Measurements from ENCODE around the gene ROBO1. TPM values are rescaled to one million over a fixed set of nuclear protein-coding genes. Genes with fewer than 3 reads are reported as not detected.

The ROBO1 gene
- total and polyA plus RNA-seq, 2 of the 8 experiments (the other 6 are each of a cell fraction or from before 2014, with no cell fraction given): 51.4 to 91.0 TPM

DNA sequence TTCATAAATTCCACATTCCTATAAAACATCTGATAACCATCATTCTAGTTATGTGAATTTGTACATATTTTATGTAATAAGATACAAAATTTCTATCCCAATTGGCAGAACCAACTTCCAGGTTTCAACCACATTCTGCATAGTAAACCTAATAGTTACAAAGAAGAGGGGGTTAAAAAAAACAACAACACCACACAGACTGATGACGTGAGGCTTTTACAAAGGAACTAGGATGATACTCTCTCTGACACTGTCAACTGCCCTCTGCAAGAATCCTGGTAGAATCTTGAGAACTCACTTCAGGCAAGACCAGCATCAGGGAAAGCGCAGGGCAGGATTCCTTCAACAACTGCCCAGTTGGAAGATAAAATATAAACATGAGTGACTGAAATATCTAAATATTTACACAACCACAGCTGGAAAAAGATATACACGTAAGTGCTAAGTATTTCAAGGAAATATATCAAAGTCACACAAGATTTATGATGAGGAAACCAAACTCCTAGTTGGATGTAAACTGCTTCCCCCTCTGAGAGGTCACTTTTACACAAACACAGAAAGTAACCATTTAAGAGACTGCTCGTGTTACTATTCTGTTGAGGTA lies 816.4 kb downstream of the ROBO1 start:
- no peak overlapping the region for H4K5ac ChIP-seq (ENCODE audit: insufficient read length, low read depth, low read length)
- H2BK120ac ChIP-seq (replicated peaks; ENCODE audit: low read depth, low read length): no peak overlapping the region
- no peak overlapping the region for H3K23ac ChIP-seq (ENCODE audit: insufficient read length)
- CTCF ChIA-PET (ENCODE audit: partially characterized antibody): no interaction called here
- H3K14ac ChIP-seq (ENCODE audit: insufficient read length): no peak overlapping the region
- H4K8ac ChIP-seq (ENCODE audit: extremely low read depth, insufficient read depth, low read length): no peak overlapping the region
- H2AK5ac ChIP-seq (ENCODE audit: low read depth, low read length): no peak overlapping the region
- no peaks in the 10 kb centered on the region for H3K79me1 ChIP-seq (ENCODE audit: low read depth, low read length)
- WGBS, 2 experiments (ENCODE audit: extremely low coverage in 1 of 2, insufficient coverage in 1 of 2, insufficient read length in 1 of 2, insufficient replicate concordance in 2 of 2, low coverage in 1 of 2, low lambda C conversion rate in 2 of 2, missing lambda C conversion rate in 1 of 2): 87% methylated on average over 4 of the region's 4 CpGs; no CpG with 5 or more reads in 1 of the 2 experiments
- H2AFZ ChIP-seq (ENCODE audit: low read length): no peak overlapping the region
- H4K91ac ChIP-seq (replicated peaks; ENCODE audit: insufficient read length, low read length): no peak overlapping the region
- FAIRE-seq: no peak
- H3K56ac ChIP-seq (replicated peaks; ENCODE audit: insufficient read length, low read depth, low read length): no peak overlapping the region
- DNase-seq (ENCODE audit: low read depth in 1 of 2, low spot score in 2 of 2): no peak
- no peak overlapping the region for H3K18ac ChIP-seq (ENCODE audit: extremely low read depth, low read length)
- H2BK5ac ChIP-seq (ENCODE audit: low read depth, low read length): no peak overlapping the region
- no peaks in the 10 kb centered on the region for H4K20me1 ChIP-seq (replicated peaks in 1 of 2; ENCODE audit: control insufficient read depth in 1 of 2, insufficient read depth in 2 of 2, low read length in 2 of 2)
- H3K4me1 ChIP-seq (replicated peaks in 1 of 4; ENCODE audit: control insufficient read depth in 3 of 4, insufficient read depth in 4 of 4, low read length in 3 of 4): no peaks in the 10 kb centered on the region
- H3K27me3 ChIP-seq (replicated peaks in 1 of 4; ENCODE audit: control insufficient read depth in 3 of 4, extremely low read depth in 1 of 4, insufficient read depth in 3 of 4, low read length in 3 of 4): no peaks in the 10 kb centered on the region
- H3K9me3 ChIP-seq (ENCODE audit: insufficient read depth in 2 of 2, low read depth in 1 of 2, low read length in 1 of 2): no peaks in the 10 kb centered on the region
- no peak overlapping the region for H3K27ac ChIP-seq (ENCODE audit: low read depth, low read length)
- no peak overlapping the region for H3K4me3 ChIP-seq (ENCODE audit: extremely low read depth in 1 of 4, insufficient read depth in 2 of 4, low read depth in 3 of 4, low read length in 4 of 4)
- POLR2A ChIA-PET (ENCODE audit: partially characterized antibody): no interaction called here
- H2BK15ac ChIP-seq (ENCODE audit: low read length): no peak overlapping the region
- no peak overlapping the region for H3K4me2 ChIP-seq (ENCODE audit: insufficient read depth in 1 of 2, low read depth in 2 of 2, low read length in 2 of 2)
- no peak overlapping the region for H2BK12ac ChIP-seq (ENCODE audit: low read depth, low read length)
- H3K79me2 ChIP-seq (ENCODE audit: control insufficient read depth in 1 of 2, insufficient read depth in 2 of 2, low read length in 2 of 2): peaks cover 0 to 16% of the 10 kb centered on the region in 2 experiments; a peak in 2 of 4 replicates
- no peak overlapping the region for H2BK20ac ChIP-seq (ENCODE audit: low read length)
- no peak overlapping the region for H3K9ac ChIP-seq (replicated peaks in 1 of 4; ENCODE audit: extremely low read depth in 1 of 4, low read depth in 3 of 4, low read length in 3 of 4)
- H3K36me3 ChIP-seq (ENCODE audit: control insufficient read depth in 2 of 4, insufficient read depth in 4 of 4, low read length in 3 of 4): no peaks in the 10 kb centered on the region
- H3K4ac ChIP-seq (replicated peaks; ENCODE audit: insufficient read length, low read depth, low read length): no peak overlapping the region
- no peaks in the 10 kb centered on the region for H3K23me2 ChIP-seq (ENCODE audit: low read depth, low read length)
- TF ChIP-seq ZNF274 (IDR thresholded peaks at IDR 0.05; ENCODE audit: borderline replicate concordance, extremely low read depth, low read length): no peak
- TF ChIP-seq ASH2L (IDR thresholded peaks at IDR 0.05; ENCODE audit: low read length): no peak
- TF ChIP-seq CREB1 (IDR thresholded peaks at IDR 0.05): no peak
- no peak for TF ChIP-seq BCL11A (IDR thresholded peaks at IDR 0.05; ENCODE audit: low read depth in 2 of 2, low read length in 2 of 2)
